HCEC 1CT (cell line): ENCODE measurements around the gene ALOX12.
"Not testable (repeated sequence)": the region's sequence is repeated elsewhere in the genome, so short reads cannot be mapped to it uniquely, and the experiment has no call there.

Source experiments
- DNase-seq: peaks from one replicate; pipeline ENCODE4 v3.0.0-alpha.2; 2017

Gene ALOX12

DNA sequence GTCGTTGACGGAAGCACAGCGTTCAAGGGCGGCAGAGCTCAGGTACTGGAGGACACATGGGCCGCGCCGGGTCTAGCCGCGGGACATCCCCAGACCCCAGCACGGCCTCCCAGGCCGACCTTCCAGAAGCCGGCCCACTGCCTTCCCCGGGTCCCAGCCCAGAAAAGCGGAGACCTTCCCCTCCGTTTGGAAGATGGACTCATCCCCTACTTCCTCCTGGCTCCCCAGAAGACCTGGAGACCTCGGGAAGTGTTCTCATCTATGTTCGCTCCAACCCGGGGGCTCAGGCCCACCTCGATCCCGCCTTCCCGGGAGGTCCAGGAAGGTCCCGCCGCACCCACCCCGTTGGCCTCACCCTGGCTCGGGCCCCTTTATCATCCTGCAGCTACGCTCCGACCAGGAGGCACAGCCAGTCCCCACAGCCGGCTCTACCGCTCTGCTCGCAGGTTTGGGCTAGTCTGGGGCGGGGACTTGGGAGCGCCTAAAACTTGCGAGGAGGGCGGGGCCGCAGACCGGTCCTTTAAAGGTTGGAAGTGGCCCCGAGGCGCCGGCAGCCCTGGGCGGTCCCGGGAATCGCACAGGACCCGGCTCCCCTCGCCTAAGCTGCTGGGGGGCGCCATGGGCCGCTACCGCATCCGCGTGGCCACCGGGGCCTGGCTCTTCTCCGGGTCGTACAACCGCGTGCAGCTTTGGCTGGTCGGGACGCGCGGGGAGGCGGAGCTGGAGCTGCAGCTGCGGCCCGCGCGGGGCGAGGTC is at the start of gene ALOX12:
Gene ALOX12 (plus strand): TSS at position 550 of the 756 bp plus-strand sequence. CDS start 69 bp downstream, at position 619.
- no peak for DNase-seq

DNA sequence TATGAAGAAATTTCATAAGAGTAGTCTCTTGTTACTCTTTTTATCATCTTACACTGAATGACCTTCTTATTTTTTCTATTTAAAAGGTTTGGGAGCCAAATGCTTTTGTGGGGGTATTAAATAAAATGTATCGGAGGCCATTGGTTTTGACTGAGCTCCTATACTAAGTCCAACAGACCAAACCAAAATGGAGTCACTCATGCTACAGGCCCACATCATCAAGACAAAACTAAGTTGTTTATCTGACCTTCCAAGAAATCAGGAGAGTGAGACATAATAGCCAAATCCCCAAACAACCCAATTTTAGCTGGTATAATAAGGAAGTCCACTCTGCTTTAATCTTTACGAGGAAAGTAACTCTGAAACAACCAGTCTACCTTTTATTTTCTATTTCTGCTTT is 48.1 kb upstream of the ALOX12 start:
- DNase-seq, result no peak

DNA sequence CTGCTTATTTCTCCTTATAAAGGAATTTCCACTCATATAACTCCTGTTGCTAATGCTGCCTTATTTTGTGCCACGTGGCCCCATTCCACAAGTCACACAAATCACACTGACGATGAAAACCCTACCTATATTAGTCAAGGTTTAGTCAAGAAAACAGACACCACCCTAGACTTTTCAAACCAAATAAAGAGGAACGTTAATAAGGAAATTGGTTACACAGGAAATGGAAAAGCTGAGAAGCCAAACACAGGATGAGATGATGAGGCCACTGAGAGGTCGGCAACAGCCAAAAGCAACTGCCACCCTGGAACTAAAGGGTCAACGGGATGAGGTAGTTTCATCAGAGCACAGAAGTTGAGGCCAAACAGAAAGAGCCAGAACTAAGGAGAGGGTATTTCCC is 47.3 kb upstream of the ALOX12 start:
- peak; percentile 1 for DNase-seq

DNA sequence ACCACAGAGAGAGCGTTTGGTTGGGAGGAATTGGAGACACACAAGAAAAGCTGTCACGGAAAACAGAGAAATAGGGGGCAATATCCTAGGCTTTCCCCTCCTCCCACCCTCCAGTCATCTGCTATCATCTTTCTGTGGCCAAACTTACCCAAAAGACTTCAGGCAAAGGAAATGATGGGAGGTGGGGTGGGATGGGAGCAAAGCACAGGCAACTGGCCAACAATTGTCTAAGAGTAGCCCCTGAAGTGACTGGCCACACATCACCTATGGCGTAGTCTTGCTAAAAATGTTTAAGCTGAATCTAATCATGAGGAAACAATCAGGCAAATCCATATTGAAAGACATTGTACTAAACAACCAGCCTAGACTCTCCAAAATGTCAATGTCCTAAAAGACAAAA is 46.9 kb upstream of the ALOX12 start:
- no peak for DNase-seq

- not testable (repeated sequence) for DNase-seq
Measured at GRCh38 chr17:6950938-6951337, 44.9 kb upstream of the ALOX12 start.

DNA sequence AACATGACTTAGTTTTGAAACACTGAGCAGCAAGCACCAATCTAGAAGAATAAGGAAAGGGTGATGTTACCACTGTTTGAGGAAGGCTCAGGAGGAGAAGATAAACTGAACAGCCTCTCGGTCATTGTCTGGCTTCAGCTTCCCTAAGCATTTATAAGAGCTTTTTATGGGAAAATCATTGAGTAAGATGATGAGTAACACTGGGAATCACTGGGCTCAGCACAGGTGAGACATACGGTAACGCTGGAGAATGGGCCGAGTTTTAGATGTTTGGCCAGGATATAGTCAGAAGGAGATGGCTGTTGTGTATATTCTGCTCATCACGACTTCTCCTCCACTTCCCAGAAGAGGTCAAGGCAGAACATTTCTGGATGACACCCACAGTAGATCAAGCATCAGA is 42.2 kb upstream of the ALOX12 start:
- DNase-seq, result no peak

GRCh38 chr17:6959700-6960099 is 36.1 kb upstream of the ALOX12 start:
- no peak for DNase-seq

GRCh38 chr17:6969323-6969726 is 26.5 kb upstream of the ALOX12 start:
- no peak for DNase-seq

- DNase-seq, result no peak
Measured at GRCh38 chr17:6970992-6971391, 24.9 kb upstream of the ALOX12 start.

DNA sequence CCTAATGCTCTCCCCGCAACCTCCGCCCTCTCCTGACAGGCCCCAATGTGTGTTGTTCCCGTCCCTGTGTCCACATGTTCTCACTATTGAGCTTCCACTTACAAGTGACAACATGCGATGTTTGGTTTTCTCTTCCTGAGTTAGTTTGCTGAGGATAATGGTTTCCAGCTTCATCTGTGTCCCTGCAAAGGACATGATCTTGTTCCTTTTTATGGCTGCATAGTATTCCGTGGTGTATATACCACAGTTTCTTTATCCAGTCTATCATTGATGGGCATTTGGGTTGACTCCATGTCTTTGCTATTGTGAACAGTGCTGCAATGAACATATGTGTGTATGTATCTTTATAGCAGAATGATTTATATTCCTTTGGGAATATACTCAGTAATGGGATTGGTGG is 16.4 kb upstream of the ALOX12 start:
- DNase-seq, result not testable (repeated sequence)

GRCh38 chr17:6981426-6981825 is 14.4 kb upstream of the ALOX12 start:
- no peak for DNase-seq

- no peak for DNase-seq
Measured at GRCh38 chr17:6985266-6985665, 10.6 kb upstream of the ALOX12 start.

DNA sequence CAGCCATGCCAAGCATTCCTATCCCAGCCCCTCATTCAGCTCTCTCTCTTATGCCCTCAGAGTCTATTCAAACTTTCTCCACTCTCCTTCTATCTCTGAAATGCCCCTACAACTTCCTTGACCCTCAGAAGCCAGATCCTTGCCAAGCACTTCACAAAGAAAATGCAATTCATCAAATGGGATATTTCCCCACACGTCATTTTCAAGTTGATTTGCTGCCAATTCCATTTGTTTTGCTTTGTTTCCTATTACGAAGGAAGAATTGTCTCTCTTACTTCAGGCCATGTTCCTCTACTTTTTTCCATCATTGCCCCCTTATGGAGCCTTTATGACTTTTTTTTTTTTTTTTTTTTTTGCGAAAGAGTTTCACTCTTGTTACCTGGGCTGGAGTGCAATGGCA is 9.2 kb upstream of the ALOX12 start:
- no peak for DNase-seq

DNA sequence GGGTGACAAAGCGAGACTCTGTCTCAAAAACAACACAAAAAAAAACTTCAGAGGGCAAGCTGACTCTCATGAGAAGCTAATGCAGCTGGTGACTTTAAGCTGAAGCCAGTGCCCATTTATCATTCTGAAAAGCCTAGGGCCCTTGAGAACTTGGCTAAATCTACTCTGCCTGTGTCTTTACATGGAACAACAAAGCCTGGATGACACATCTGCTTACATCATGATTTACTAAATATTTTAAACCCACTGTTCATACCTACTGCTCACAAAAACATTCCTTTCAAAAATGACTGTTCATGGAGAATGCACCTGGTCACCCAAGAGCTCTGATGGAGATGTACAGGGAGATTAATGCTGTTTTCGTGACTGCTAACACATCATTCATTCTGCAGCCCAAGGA is 6.1 kb upstream of the ALOX12 start:
- no peak for DNase-seq

DNA sequence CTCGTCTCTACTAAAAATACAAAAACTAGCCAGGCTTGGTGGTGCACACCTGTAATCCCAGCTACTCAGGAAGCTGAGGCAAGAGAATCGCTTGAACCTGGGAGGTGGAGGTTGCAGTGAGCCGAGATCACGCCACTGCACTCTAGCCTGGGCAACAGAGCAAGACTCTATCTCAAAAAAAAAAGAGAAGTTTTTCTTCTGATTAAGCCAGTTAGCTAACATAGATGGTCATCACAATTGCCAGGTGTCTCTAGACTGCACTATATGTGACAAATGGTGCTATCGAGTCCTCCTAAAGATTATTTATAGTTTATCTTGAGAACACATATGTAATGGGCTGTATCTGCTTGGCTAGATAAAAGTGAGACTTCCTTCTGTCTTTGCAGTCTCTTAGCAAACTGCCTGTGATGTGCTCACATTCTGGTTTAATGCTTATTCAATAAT is 2.2 kb upstream of the ALOX12 start:
- DNase-seq, result not testable (repeated sequence)

- no peak for DNase-seq
Measured at GRCh38 chr17:6994118-6994598, 1.7 kb upstream of the ALOX12 start.

DNA sequence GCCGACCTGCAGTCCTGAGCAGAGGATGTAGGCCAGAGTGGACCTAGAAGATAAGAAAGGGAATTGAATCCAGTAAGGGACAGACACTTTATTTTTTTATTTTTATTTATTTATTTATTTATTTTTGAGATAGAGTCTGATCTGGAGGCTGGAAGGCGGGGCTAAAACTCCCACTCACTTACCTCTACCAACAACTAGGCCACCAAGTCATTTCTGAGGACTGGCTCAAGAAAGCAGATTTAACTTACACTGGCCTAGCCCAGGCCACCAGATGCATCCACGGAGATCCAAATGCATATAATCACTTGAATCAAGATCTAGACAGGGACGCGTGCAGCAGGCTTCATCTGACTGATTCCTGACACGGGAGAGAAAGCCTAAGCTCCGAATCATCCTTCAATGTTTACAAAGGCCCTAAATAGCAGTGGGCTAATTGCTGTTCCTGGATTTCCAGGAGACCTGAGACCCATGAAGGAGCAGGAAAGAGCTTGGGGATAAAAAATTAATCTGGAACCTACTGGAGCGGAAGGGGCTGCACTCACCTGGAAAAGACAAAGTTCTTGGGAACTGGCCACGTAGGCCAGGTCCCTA is 1.1 kb upstream of the ALOX12 start:
- no peak for DNase-seq

DNA sequence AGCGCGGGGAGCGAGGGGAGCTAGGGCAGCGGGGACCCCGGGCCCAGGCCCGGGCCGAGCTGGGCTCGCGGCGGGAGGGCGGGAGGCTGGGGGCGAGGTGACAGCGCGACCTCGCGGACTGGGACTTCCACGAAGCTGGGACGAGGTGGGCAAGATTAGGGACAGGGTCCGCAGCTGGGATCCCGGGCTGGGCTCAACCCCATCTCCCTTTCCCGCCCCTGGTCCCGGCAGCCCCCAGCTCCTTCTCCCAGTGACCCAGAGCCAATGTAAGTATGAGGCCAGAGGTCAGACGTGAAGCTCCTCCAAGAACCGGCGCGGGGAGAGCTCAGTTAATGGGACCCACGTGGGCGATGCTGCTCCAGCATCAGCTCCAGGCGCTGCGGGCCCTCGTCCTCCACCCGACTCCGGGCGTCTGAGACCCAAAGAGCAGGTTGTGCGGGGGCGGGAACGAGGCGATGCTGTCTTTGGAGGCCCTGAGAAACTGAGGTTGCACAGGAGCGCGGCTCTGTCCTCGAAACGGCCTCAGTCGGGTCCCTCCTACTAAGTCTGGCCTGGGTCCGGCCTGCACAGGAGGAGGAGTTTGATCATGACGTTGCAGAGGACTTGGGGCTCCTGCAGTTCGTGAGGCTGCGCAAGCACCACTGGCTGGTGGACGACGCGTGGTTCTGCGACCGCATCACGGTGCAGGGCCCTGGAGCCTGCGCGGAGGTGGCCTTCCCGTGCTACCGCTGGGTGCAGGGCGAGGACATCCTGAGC is 585 bp downstream of the ALOX12 start:
- DNase-seq, result no peak

DNA sequence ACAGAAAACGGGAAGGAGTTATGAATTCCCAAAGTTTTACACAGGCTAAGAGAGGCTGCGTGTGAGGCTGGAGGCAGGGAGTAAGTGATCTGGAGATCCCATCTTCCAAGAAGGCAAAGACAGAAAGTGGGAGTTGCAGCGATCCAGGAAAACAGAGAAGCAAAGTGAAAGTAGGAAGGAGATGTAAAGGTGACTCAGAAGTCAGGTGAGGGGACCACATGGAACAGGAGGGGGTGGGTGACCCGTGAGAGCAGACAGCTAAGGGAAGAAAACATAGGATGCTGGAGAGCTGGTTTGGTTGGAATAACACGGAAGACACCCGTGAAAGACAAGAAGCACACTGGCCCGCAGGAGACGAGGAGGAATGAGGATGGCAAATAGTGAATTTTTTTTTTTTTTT is 1.3 kb downstream of the ALOX12 start:
- no peak for DNase-seq

DNA sequence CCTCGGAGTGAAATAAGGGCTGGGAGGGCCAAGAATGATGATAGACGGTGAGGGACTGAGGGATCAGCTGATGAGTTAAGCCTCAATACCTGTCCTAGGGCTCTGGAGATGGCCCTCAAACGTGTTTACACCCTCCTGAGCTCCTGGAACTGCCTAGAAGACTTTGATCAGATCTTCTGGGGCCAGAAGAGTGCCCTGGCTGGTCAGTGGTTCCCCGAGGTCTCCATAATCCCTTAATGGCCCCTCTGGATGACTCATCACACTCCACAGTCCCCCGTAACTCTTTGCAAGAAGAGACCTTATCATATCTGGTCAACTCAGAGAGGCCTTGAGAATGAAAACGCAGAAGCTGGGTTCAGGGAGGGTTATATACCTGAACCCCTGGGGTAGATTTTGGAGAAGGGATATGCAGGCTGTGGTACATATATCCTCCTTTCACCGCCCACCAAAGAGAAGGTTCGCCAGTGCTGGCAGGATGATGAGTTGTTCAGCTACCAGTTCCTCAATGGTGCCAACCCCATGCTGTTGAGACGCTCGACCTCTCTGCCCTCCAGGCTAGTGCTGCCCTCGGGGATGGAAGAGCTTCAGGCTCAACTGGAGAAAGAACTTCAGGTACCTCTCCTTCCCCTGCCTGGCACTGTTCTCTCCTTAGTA is 3.1 kb downstream of the ALOX12 start:
- no peak for DNase-seq

GRCh38 chr17:7001318-7001961 is 5.6 kb downstream of the ALOX12 start:
- DNase-seq, result peak; percentile 12

GRCh38 chr17:7002288-7003047 is 6.6 kb downstream of the ALOX12 start:
- no peak for DNase-seq
